ENCODE measurements around the gene MYO5B. TPM values are rescaled to one million over a fixed set of nuclear protein-coding genes. Genes with fewer than 3 reads are reported as not detected.

MYO5B gene
- total RNA-seq, 4 donors from 2014 or later: 1.2 to 2.2 (median 1.3) TPM

GRCh38 chr18:49856496-49856895, 338.5 kb downstream of the MYO5B start:
- no peak for TF ChIP-seq CTCF (IDR thresholded peaks at IDR 0.05; ENCODE audit: low read depth)

- no peak for TF ChIP-seq CTCF (IDR thresholded peaks at IDR 0.05; ENCODE audit: low read depth)
Measured at GRCh38 chr18:49855711-49856415, 339.1 kb downstream of the MYO5B start.

- TF ChIP-seq CTCF (IDR thresholded peaks at IDR 0.05; ENCODE audit: low read depth): no peak
Measured at GRCh38 chr18:49854681-49855080, 340.3 kb downstream of the MYO5B start.

GRCh38 chr18:49853436-49853835, 341.5 kb downstream of the MYO5B start:
- TF ChIP-seq CTCF (IDR thresholded peaks at IDR 0.05; ENCODE audit: low read depth): no peak

- no peak for TF ChIP-seq CTCF (IDR thresholded peaks at IDR 0.05; ENCODE audit: low read depth)
Measured at GRCh38 chr18:49853011-49853410, 341.9 kb downstream of the MYO5B start.

GRCh38 chr18:49851624-49852023, 343.3 kb downstream of the MYO5B start:
- no peak for TF ChIP-seq CTCF (IDR thresholded peaks at IDR 0.05; ENCODE audit: low read depth)

GRCh38 chr18:49850636-49851035, 344.3 kb downstream of the MYO5B start:
- no peak for TF ChIP-seq CTCF (IDR thresholded peaks at IDR 0.05; ENCODE audit: low read depth)

Measured in subcutaneous adipose tissue (tissue), 4 donors.